Nasal cavity respiratory epithelium epithelial cell of viscerocranial mucosa (primary cell): ENCODE results near the gene KRT4. TPM values are rescaled to one million over a fixed set of nuclear protein-coding genes. Genes with fewer than 3 reads are reported as not detected.

Experiments
- total RNA-seq: library from RNA; depleted of rRNA; stranded (reverse); fragments of >200 nt; gene quantifications from 2 replicates; pipeline ENCODE4 v1.2.3, GENCODE V29; 2014

KRT4 gene
- total RNA-seq = 1.0 and 33.2 TPM in 2 replicates

DNA sequence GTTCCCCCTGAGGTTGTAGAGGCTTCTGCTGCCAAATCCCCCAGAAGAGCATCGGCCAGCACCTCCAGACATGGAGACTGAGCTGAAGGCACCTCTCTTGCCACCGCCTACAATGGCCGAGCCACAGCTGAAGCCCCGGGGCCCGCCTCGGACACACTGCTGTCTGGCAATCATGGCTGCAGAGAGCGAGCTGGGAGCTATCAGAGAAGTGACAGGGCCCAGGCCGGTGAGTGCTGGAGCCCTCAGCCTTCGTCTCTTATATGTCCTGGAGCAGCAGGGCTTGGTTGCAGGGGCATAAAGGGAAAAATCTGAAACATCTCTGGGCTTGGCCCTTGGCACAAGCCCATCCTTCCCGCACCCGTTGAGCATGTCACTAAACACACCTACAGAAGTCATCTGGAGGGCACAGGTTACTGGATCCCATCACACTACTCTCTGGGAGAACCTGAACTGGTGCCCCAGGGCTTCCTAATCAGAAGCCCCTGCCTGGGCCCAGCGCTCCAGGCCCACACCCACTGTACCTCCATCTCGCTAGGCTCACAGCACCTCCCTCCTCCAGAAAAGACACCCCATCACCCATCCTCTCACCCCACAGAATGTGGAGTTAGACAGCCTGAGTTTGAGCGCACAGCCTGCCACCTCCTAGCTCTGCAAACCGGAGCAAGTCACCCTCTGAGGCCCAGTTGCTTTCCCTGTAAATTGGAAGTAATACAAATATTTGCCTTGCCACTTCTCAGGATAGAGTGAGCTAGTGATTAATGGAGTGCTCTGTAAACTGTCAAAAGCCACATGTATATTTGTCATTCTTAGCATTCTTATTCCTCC, at the start of gene KRT4:
Gene KRT4, minus strand, starts transcription at position 232 of the 825 bp plus-strand sequence. Its CDS starts 58 bp downstream, at position 174.

DNA sequence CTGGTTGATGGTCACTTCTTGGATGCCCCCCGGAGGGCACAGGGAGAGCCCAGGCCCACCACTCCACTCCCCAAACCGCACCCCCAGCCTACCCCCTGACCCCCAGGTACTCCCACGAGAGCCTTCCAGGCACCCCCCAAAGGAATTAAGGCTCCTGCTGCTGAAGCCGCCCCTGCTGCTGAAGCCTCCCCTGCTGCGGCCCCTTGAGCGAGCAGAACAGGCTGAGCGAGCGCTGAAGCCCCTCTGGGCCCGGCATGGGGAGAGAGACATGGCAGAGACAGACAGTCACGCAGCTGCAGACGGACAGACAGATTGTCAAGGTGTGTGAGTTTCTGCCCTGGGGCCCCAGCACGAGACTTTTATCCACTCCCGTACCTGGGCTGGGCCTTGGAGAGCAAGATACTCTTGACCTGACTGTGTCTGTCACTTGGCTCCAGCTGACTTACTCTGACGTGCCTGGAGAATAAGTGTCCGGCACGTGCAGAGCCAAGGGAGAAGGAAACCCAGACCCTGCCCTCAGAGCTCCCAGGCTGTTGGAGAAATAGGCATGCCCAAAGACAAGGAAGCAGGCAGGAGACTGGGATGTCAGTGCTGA, 34.8 kb upstream of the KRT4 start, which contains the start of gene KRT78:
Gene KRT78, minus strand, starts transcription at position 334 of the 595 bp plus-strand sequence. Its CDS starts 64 bp downstream, at position 270.

GRCh38 chr12:52833922-52834726, 20.2 kb upstream of the KRT4 start, which contains the start of gene KRT79:
KRT79 (minus strand) TSS chr12:52834311; CDS start chr12:52834260, 51 bp downstream.

GRCh38 chr12:52795694-52796428, 18.1 kb downstream of the KRT4 start, which contains the start of gene KRT3:
KRT3 (minus strand) TSS chr12:52796117; CDS start chr12:52796042, 75 bp downstream.

DNA sequence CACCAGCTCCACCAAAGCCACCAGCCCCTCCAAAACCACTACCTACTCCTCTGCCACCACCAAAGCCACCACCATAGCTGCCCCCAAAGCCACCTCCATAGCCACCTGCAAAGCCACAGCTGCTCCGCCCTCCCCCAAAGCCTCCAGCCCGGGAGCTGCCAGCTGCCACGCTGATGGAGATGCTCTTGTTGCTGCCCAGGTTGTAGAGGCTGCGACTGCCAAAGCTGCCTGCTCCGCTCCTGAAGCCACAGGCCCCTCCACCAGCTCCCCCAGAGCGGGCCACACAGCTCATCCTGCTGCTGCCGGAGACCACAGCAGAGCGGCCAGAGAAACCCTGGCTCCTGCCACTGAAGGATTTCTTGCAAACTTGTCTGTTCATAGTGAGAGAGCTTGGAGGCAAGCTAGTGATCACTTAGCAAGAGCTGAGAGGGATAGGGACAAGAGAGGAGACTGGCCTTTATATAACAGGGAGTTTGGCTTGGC, 37.0 kb downstream of the KRT4 start, which contains the start of gene KRT76:
Gene KRT76, minus strand, starts transcription at position 433 of the 483 bp plus-strand sequence. Its CDS starts 54 bp downstream, at position 379.

Other genes starting within 250 kb of the KRT4 start
- 0.36 TPM in 1 of 2 replicates, not detected in the other for gene KRT74, start 240.3 kb downstream of the KRT4 start, total RNA-seq
- not detected in 2 replicates for gene KRT72, start 212.7 kb downstream of the KRT4 start, total RNA-seq
- gene KRT73, start 195.6 kb downstream of the KRT4 start, total RNA-seq = not detected in 2 replicates
- not detected in 2 replicates for gene KRT2, start 161.9 kb downstream of the KRT4 start, total RNA-seq
- 0.34 TPM in 1 of 2 replicates, not detected in the other for gene KRT1, start 133.7 kb downstream of the KRT4 start, total RNA-seq
- gene KRT77, start 110.6 kb downstream of the KRT4 start, total RNA-seq = not detected in 2 replicates
- gene KRT76, start 36.8 kb downstream of the KRT4 start, total RNA-seq = not detected in 2 replicates
- under 0.01 TPM in 1 of 2 replicates, not detected in the other for gene KRT3, start 18.0 kb downstream of the KRT4 start, total RNA-seq
- under 0.01 and 0.07 TPM in 2 replicates for gene KRT79, start 20.2 kb upstream of the KRT4 start, total RNA-seq
- gene KRT78, start 34.9 kb upstream of the KRT4 start, total RNA-seq = 0.36 and 6.2 TPM in 2 replicates
- gene KRT8, start 91.0 kb upstream of the KRT4 start, total RNA-seq = 172 and 194 TPM in 2 replicates
- 181 and 366 TPM in 2 replicates for gene KRT18, start 135.0 kb upstream of the KRT4 start, total RNA-seq
- 1,225 and 1,493 TPM in 2 replicates for gene EIF4B, start 192.3 kb upstream of the KRT4 start, total RNA-seq
- gene TNS2, start 235.9 kb upstream of the KRT4 start, total RNA-seq = 0.34 and 3.1 TPM in 2 replicates